GM19023 (cell line): Measurements from ENCODE around the gene ZNF816.
"Not testable (repeated sequence)": the region's sequence is repeated elsewhere in the genome, so short reads cannot be mapped to it uniquely, and the experiment has no call there.

Source experiments
- ATAC-seq: cut with Tn5 transposase; IDR thresholded peaks from one replicate; pipeline ENCODE4 v1.9.1; 2021; ENCODE audit warnings: mild to moderate bottlenecking, moderate library complexity; ENCODE audit not compliant: unreplicated experiment

Gene ZNF816

DNA sequence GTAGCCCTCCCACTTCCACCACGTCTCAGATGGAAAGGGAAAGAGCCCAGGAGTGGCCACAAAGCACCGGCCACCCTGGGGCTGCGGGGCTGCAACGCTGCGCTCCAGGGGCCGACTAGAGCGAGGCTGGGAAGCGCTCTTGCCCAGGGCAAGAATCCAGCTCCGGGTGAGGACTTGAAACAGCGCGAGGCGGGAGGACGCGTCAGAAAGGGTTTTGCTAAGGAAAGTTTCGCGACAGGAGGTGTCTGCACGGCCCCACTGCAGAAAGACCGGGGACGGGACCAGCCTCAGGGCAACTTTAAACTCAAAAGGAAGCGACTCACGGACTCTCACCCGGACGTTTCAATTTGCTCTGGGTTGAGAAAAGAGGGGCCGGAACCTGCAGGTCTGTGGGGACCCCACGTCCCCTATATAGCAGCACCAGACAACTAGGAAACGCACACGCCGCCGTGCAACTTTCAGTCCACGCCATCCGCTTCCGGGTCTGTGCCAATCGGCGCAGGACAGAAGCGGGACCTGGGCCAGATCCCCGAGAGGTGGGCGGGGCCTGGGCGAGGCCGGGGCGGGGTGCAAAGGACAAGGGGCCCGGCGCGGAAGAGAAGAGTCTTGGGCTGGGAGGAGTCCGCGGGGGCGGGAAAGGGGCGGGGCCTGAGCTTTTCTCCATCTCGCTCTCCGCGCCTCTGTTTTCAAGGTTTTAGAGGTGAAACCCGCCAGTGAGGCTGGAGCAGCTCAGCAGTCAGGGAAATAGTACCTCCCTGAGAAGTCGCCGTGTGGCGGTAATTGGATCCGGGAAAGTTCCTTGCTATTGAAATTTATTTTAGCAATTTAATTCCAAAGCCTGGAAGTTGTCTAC lies at the start of gene ZNF816:
ZNF816 (minus strand) TSS at position 488 of the 853 bp plus-strand sequence. CDS start 6,792 bp downstream, outside the sequence.
- peak; percentile 98 for ATAC-seq

DNA sequence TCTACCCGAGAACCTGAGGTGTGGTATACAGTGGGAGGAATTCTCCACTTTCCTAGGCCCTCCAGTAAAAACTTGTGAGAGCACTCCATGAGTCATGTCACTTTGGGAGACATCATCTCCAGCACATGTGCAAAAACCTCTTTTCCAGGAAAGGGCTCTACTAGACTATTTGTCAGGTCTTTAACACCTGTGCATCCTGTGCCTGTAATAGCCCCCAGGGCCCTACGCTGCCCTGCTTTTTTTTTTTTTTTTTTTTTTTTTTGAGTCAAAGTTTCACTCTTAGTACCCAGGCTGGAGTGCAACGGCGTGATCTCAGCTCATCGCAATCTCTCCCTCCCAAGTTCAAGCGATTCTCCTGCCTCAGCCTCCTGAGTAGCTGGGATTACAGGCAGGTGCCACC lies 49.3 kb upstream of the ZNF816 start:
- no peak for ATAC-seq

DNA sequence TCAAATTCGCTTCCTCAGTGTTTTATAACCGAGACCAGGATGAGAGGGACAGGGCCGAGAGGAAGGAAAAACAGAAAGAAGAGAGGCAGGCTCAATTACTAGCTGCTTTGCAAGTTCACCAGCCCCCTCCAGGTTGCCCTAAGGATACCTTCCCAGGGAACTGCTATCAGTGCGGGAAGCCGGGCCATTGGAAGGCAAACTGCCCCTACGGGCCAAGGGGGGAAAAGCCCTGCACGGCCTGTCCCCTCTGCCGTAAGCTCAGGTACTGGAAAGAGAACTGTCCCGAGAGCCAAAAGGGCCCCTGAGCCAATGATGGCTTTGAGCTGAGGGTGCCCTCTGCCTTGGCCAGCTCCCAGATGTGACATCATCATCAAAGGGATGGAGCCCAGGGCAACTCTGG lies 47.8 kb upstream of the ZNF816 start:
- ATAC-seq, result no peak

DNA sequence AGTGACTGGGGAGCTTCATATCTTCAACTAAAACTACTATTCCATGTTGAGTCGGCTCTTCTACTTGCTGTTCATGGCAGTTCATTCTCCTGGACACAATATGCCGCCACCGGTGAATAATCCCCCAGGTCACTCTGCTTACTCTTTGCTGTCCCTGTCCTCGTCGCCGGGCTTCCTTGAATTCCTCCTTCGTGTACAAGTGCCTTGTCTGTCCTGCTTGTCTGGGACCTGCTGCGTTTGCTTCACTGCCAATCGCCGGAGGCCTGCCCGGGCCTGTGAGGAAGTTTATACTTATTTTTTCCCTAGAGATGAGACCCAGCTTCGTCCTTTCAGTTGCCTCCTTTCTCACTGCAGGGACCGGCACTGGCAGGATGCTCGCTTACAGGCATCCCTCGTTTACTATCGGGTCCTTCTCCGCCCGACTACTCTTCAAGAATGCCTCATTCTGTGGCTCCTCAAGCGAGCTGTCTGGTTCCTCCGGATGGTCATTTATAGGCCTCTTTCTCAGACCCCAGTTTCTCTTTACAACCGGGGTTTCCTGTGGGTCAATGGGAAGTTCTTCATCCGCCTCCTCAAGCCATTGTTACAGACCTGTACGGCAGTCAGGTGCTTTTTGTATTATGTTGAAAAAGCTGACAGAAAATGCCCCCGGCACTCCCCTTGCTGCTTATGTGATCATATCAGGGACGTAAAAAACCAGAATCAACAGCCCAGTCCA lies 45.5 kb upstream of the ZNF816 start:
- ATAC-seq, result no peak

DNA sequence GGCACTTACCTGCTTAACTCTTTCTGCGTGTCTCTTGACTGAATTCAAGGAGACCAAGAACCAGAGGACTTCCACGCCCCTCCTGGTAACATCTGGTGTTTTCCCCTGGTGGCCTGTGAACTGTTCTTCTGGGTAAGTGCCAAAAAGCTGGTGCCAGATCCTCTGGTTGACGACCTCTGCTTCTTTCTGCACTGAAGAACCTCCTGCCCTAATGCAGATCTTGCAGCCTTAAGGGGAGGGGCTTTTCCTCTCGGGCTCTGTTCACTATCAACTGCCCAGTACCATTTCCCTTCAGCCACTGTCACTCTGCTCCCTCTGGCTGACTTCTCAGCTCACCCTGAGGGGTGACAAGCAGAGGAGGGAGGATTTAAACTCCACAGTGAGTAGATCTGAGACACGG lies 44.9 kb upstream of the ZNF816 start:
- ATAC-seq, result no peak

DNA sequence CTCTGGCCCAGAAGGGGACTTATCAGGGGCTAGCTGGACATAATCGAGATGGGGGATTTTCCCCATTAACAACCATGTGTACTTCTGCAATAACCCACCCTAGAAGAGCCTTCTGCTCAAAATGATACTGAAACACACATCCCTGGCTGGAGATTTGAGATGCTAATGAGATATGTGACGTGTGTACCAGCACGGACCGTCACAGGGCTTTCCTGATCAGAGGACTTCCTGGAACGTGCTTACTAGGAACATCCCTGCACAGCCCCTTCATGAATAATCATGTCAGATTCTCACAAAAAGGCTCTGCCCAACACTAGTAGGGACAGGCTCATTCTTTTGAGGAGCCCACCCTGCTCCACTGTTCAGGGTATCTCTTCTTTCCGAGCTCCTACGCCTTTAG lies 44.5 kb upstream of the ZNF816 start:
- ATAC-seq, result no peak

DNA sequence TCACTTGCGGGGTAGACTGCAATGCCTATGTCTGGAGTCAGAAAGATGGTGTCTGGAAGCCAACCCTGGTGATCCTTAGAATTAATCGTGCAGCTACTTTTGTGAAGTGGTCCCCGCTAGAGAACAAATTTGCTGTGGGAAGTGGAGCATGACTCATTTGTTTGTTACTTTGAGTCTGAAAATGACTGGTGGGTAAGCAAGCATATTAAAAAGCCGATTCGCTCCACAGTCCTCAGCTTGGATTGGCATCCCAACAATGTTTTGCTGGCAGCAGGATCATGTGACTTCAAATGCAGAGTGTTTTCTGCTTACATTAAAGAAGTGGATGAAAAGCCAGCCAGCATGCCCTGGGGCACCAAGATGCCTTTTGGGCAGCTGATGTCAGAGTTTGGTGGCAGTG lies 41.6 kb upstream of the ZNF816 start:
- no peak for ATAC-seq

DNA sequence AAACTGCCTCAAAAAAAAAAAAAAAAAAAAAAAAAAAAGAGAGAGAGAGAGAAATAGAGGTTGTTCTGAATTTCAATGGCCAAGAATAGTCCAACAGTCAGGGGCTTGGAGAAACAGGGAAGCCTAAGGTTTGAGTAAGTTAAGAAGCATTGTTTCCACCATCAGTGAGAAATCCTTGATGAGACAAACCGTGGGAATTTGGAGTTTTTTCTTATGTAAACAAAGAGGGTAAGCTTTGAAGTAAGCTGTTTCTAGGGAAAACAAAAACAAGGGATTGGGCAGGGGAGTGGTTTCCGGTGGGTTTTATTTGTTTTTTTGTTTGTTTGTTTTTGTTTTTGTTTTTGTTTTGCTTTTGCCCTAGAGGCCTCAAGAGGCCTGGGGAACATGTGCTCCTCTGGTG lies 39.8 kb upstream of the ZNF816 start:
- no peak for ATAC-seq

DNA sequence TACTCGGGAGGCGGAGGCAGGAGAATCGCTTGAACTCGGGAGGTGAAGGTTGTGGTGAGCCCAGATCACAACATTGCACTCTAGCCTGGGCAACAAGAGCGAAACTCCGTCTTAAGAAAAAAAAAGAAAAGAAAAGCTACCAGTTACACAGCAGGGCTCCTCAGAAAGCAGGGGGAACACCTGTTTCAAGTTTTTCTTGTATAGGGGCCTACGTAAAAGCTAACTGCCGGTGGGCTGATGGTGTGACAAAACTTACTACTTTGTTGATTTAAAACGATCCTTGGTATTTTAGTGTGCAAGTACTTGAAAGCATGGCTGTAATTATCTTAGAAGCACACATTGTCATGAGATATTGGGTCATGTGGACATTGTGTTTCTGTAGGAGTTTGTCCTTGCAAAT lies 35.3 kb upstream of the ZNF816 start:
- no peak for ATAC-seq

DNA sequence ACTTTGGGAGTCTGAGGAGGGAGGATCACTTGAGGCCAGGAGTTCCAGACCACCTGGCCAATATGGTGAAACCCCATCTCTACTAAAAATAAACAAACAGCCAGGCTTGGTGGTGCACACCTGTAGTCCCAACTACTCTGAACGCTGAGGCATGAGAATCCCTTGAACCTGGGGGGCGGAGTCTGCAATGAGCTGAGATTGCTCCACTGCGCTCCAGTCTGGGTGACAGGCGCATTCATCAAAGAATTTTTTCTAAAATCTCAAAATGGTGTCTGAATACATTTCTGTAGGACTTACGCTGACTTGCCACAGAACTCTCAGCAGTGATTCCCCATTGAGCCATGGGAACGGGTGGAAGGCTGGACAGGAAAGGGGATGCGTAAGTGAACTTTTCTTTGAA lies 33.0 kb upstream of the ZNF816 start:
- ATAC-seq, result no peak

DNA sequence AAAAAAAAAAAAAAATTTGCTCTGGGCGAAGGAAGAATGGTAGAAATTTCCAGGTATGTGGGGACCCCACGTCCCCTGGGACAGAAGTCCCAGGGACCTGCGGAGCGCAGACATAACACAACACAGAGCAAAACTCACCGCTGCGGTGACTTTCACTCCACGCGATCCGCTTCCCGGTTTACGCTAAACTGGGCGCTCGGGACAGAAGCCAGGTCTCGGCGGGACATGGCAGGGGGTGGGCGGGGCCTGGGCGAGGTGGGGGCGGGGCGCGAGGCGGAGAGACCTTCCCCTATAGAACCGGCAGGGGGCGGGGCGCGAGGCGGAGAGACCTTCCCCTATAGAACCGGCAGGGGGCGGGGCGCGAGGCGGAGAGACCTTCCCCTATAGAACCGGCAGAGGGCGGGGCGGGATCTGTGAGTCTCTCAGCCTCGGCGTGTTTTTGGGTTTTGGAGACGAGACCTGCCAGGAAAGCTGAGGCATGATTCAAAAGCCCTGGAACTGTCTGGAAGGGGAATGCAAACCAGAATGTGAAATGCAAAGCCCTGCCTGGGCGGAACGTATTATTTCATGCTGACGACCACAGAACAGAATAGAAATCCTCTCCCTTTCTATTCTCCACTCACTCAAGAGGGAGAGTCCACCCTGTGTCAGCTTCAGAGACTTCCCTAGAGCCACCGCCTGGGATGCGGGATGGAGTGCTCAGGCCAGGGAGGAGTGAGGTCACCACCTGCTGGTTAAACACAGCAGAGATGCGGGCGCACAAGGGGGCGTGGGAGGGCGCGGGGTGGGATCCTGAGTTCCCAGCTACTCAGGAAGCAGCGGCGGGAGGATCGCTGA lies 30.9 kb upstream of the ZNF816 start:
- ATAC-seq, result no peak

DNA sequence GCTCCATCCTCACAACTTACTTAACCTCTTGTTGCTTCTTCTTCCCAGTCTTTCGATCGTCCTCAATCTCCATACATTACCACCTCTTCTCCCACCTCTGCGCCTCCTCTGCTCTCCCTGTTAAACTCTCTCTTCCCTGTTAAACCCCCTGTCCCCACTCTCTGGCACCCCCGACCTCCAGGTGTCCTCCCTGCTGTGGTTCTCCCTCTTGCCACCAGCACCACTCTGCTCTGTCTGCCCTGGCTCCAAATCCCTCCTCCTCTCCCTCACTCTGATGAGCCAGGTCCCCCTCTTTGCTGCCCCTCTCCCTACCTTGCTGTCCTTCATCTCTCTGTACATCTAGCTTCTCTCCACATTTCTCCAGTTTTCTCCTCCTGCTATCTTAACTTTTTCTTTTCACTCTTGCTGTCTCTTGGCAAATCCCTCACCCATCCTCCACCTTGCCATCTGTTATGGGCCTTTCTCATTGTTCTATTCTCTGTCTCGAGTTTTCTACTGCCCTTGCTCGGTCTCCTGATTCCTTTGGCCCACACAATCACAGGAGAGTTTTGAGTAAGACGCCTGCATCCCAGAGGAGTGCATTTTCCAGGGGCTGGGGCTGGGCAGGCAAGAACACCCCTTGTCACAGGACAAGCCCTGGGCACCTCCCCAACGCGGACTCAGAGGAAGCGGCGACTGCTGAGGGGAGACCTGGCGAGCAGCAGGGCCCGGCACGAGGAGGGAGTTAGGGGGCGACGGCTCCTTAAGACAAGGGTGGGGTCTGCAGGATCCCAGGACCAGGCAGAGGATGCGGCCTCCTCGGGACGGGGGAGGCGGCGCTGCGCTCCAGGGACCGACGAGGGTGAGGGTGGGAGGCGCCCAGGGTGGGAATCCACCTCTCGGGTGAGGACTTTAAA lies 29.7 kb upstream of the ZNF816 start:
- no peak for ATAC-seq

DNA sequence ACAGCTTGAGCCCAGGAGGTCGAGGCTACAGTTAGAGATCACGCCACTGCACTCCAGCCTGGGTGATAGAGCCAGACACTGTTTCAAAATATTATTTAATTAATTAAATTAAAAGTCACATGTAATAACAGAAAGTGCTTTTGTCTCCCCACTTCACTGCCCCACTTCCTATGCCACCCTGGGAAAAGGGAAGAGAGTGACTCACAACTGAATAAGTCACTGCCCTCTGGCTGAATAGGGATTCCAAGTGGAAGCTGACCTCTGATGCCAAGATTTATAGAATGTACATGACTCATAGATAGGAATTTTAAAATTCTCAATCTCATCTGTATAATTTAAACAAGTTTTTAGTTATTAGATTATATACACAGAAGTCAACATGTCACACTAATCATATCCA lies 28.8 kb upstream of the ZNF816 start:
- no peak for ATAC-seq

DNA sequence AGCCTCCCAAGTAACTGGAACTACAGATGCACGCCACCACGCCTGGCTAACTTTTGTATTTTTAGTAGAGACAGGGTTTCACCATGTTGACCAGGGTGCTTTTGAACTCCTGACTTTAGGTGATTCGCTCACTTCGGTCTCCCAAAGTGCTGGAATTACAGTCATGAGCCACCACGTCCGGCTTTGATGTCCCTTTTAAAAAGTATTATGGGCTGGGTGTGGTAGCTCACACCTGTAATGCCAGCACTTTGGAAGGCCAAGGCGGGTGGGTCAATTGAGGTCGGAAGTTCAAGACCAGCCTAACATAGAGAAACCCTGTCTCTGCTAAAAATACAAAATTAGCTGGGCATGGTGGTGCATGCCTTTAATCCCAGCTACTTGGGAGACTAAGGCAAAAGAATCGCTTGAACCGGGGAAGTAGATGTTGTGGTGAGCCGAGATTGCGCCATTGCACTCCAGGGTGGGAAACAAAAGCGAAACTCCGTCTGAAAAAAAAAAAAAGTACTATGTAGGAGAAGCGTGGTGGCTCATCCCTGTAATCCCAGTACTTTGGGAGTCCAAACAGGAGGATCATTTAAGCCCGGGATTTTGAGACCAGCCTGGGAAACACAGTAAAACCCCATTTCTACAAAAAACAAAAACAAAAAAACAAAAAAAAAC lies 28.2 kb upstream of the ZNF816 start:
- no peak for ATAC-seq

DNA sequence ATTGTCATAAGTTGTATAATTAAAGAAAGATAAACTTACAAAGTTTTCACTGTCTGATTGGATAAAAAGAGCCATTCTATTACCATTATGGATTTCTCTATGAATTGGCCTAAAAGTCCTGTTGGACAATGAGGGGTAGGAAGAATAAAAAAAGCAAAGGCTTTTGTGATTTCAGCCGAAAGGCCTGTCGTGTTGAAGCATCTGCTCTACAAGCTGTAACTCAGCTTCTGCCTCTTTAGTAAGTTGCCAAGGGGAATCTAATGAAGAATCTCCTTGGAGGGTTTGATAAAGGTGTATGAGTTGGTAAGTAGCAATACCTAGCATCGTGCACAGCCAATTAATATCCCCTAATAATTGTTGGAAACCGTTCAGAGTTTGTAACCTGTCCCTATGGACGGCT lies 25.8 kb upstream of the ZNF816 start:
- no peak for ATAC-seq

DNA sequence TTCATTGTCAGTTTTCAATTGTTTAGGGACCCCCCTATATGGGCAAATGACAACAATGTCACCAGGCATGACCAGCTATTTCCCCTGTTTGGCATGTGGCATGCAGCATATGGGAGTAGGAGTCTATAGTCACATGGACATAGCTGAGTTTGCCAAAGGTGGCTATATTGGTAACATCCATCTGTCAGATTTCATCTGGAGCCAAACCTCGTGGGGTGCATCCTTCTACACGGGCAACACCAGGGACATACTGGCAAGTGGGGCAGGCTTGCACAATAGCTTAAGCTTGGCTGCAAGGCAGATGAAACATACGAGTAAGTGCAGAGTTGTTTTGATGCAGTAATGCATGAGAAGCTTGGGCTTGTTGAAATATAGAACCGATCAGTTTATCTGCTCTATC lies 24.5 kb upstream of the ZNF816 start:
- ATAC-seq, result no peak

DNA sequence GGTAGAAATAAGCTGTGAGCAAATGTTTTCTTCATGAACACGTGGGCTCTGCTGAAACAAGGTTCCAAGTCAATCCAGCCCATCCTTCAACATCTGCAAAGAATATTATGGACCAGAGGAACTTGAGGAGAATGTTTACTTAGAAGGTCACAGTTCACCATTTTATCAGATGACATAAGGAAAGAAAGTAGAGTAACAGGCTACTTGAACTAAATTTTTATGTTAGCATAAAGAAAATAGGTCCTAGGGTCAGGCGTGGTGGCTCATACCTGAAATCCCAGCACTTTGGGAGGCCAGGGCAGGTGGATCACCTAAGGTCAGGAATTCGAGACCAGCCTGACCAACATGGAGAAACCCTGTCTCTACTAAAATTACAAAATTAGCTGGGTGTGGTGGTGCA lies 20.5 kb upstream of the ZNF816 start:
- ATAC-seq, result not testable (repeated sequence)

DNA sequence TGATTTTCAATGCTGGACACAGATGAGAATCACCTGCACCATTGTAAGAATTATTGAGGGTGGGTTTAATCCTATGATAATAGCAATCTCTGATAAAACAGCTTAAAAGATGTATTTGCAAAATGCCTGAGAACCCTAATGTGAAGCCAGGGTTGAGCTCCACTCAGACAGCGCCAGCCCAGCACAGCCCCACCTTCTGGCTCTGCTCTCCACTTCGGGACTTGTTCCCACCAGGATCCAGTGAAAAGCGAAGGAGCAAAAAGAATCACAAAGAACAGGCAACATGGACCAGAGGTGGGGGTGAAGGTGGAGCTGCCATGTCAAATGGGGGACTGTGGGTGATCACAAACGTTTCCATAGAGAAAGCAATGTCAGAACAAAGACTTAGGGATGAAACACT lies 18.6 kb upstream of the ZNF816 start:
- ATAC-seq, result no peak

DNA sequence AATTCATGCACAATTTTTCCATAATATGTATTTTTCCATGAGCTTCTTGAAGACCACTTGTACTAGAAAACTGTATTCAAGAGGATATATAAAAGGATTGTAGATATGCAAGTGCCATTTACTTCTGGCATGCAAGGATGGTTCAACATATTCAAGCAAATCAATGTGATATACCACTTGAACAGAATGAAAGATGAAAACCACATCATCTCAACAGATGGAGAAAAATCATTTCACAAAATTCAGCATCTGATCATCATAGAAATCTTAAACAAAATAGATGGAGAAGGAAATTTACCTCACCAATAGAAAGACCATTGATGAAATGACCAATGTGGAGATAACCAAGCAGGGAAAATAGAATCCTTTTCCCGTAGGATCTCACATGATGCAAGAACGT lies 5.1 kb upstream of the ZNF816 start:
- no peak for ATAC-seq

DNA sequence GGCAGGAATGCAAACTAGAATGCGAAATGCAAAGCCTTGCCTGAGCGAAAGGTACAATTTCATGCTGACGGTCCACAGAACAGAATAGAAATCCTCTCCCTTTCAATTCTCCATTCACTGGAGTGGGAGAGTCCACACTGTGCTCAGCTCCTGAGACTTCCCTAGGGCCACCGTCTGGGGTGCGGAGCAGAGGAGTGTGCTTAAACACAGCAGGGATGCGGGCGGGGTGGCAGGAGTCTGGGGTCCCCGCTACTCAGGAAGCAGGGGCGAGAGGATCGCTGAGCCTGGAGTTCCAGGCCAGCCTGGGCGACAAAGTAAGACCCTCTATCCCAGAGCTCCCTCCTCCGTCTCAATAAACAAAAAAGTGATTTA lies 552 bp upstream of the ZNF816 start:
- ATAC-seq, result peak; percentile 19
